Measurements from ENCODE around the gene POLR2A. TPM values are rescaled to one million over a fixed set of nuclear protein-coding genes. Genes with fewer than 3 reads are reported as not detected.

POLR2A gene
- total RNA-seq, result 100 to 1,000 TPM in 1 of 3 donors, 10 to 100 TPM in 2; 64.2 to 174 (median 88.7) TPM

GRCh38 chr17:7484067-7484918, at the start of gene POLR2A:
POLR2A (plus strand) TSS chr17:7484366.
- intact Hi-C loops (cut with DNase I; ENCODE audit: low total_unique reads), result loop anchor here (10.0 kb wide), 1 partner anchor 49 kb away; the partner anchor contains the start of genes FGF11 and TMEM102
- H3K27me3 ChIP-seq, result no peaks in the 10 kb centered on the region
- H3K4me1 ChIP-seq, result peaks cover 12 to 23% of the 10 kb centered on the region in 2 donors
- no peaks in the 10 kb centered on the region for H3K36me3 ChIP-seq
- no peaks in the 10 kb centered on the region for H3K9me3 ChIP-seq
- H3K27ac ChIP-seq, result peak within 1 kb of the TSS; percentile 99
- peak in 1 of 3 donors; percentile 45 for TF ChIP-seq CTCF (IDR thresholded peaks at IDR 0.05)
- peak; percentile 100 for TF ChIP-seq POLR2AphosphoS5 (IDR thresholded peaks at IDR 0.05)
- TF ChIP-seq POLR2A (IDR thresholded peaks at IDR 0.05), result peak; percentile 100
- DNase-seq (ENCODE audit: low spot score in 2 of 2), result peak; percentile 98 to 99
- peak within 1 kb of the TSS; percentile 46 to 76 (median 68) for H3K4me3 ChIP-seq

- no peak for TF ChIP-seq CTCF (IDR thresholded peaks at IDR 0.05)
- no peak for TF ChIP-seq POLR2A (IDR thresholded peaks at IDR 0.05)
- TF ChIP-seq POLR2AphosphoS5 (IDR thresholded peaks at IDR 0.05), result no peak
- peak overlapping the region; percentile 91 to 93 for H3K27ac ChIP-seq
These were observed 48.2 kb upstream of the POLR2A start for GRCh38 chr17:7435676-7436555.

GRCh38 chr17:7436556-7437368, 47.4 kb upstream of the POLR2A start:
- Histone ChIP-seq H3K27me3 (no peaks in the 10 kb centered on the region), H3K4me3 (peak overlapping the region; percentile 26 to 81 (median 62)), H3K27ac (peak overlapping the region; percentile 91 to 93), H3K4me1 (peaks cover 8 to 21% of the 10 kb centered on the region in 2 donors), H3K36me3 (no peaks in the 10 kb centered on the region), H3K9me3 (no peaks in the 10 kb centered on the region)
- intact Hi-C loops (cut with DNase I; ENCODE audit: low total_unique reads), result loop anchor here (10.0 kb wide), 2 partner anchors 48 to 82 kb away; partner anchors contain the start of genes KCTD11, POLR2A, SLC35G6 and TMEM95
- peak in 2 of 3 donors; percentile 56 to 61 for TF ChIP-seq POLR2AphosphoS5 (IDR thresholded peaks at IDR 0.05)
- peak; percentile 57 to 89 (median 59) for TF ChIP-seq CTCF (IDR thresholded peaks at IDR 0.05)
- TF ChIP-seq POLR2A (IDR thresholded peaks at IDR 0.05), result no peak
- peak; percentile 81 to 82 for DNase-seq (ENCODE audit: low spot score in 2 of 2)

More at GRCh38 chr17:7435676-7436555, 48.2 kb upstream of the POLR2A start:
- intact Hi-C loops (cut with DNase I; ENCODE audit: low total_unique reads), result loop anchor here (10.0 kb wide), 2 partner anchors 49 to 81 kb away; partner anchors contain the start of genes KCTD11, POLR2A, SLC35G6 and TMEM95
- Histone ChIP-seq H3K4me1 (peaks cover 8 to 21% of the 10 kb centered on the region in 2 donors), H3K9me3 (no peaks in the 10 kb centered on the region), H3K36me3 (no peaks in the 10 kb centered on the region), H3K27me3 (no peaks in the 10 kb centered on the region), H3K4me3 (peak overlapping the region; percentile 46 to 81 (median 62))
- peak in 1 of 2 donors; percentile 63 for DNase-seq (ENCODE audit: low spot score in 2 of 2)

DNA sequence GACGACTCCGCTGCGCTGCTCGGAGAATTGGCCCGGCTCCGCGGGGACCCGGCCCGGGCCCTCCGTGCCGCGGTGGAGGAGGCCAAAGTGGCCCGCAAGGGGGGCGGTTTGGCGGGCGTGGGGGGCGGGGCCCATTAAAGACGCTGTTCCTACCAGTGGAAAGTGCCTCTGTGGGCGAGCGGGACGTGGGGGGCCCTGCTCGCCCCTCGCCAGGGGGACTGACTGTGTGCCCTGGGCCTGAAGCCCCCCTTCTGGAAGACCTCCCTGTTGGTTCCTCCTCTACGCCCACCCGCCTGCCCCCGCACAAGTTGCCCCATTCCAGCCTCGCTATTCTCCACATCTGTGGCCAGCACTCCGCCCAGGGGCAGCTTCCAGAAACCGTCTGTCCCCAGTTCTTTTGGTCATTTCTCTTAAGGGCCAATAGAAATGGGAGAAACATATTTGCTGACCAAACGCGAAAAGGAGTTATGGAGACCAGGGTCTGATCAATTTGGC, 46.8 kb upstream of the POLR2A start:
- H3K27me3 ChIP-seq, result no peaks in the 10 kb centered on the region
- H3K36me3 ChIP-seq, result no peaks in the 10 kb centered on the region
- H3K9me3 ChIP-seq, result no peaks in the 10 kb centered on the region
- peak overlapping the region; percentile 26 to 81 (median 62) for H3K4me3 ChIP-seq
- no peak for DNase-seq (ENCODE audit: low spot score in 2 of 2)
- H3K27ac ChIP-seq, result peak overlapping the region; percentile 91 to 93
- H3K4me1 ChIP-seq, result peaks cover 8 to 21% of the 10 kb centered on the region in 2 donors
- TF ChIP-seq POLR2AphosphoS5 (IDR thresholded peaks at IDR 0.05) (no peak), CTCF (IDR thresholded peaks at IDR 0.05) (no peak), POLR2A (IDR thresholded peaks at IDR 0.05) (no peak)
- intact Hi-C loops (cut with DNase I; ENCODE audit: low total_unique reads), result loop anchor here (10.0 kb wide), 2 partner anchors 47 to 83 kb away; partner anchors contain the start of genes KCTD11, POLR2A, SLC35G6 and TMEM95

Data from breast epithelium (tissue), 4 donors.